ENCODE measurements around the gene REC114. TPM values are rescaled to one million over a fixed set of nuclear protein-coding genes. Genes with fewer than 3 reads are reported as not detected.

Gene REC114, protein sequence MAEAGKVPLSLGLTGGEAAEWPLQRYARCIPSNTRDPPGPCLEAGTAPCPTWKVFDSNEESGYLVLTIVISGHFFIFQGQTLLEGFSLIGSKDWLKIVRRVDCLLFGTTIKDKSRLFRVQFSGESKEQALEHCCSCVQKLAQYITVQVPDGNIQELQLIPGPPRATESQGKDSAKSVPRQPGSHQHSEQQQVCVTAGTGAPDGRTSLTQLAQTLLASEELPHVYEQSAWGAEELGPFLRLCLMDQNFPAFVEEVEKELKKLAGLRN
- not detected in 2 replicates for total RNA-seq

DNA sequence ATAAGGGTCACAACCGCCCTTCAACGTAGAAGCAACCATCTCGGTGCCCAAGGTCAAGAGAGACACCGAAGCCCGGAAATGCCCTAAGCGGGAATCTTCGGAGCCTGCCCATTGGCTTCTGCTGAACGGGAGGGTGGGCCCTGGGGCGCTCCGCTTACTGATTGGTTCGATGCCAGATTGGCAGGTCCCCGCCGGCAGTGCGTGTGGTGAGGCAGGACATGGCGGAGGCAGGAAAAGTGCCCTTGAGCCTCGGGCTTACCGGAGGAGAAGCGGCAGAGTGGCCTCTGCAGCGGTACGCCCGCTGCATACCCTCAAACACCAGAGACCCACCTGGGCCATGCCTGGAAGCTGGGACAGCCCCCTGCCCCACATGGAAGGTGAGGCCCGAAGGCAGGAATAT lies at the start of gene REC114:
REC114 (plus strand) TSS at position 197 of the 400 bp plus-strand sequence; CDS start at position 219, 22 bp downstream.

Other genes starting within 250 kb of the REC114 start
- gene HCN4, start 74.2 kb upstream of the REC114 start, total RNA-seq: not detected in 2 replicates
- 102 and 138 TPM in 2 replicates for gene NPTN, start 190.2 kb downstream of the REC114 start, total RNA-seq
- gene CD276, start 241.2 kb downstream of the REC114 start, total RNA-seq: 82.4 and 100 TPM in 2 replicates